HT1080 (cell line): ENCODE measurements around the gene MRI1. TPM values are rescaled to one million over a fixed set of nuclear protein-coding genes. Genes with fewer than 3 reads are reported as not detected.

Experiments used
- DNase-seq: peaks from one replicate; pipeline ENCODE4 v3.0.0-alpha.2; 2015; ENCODE audit warnings: low read depth
- total RNA-seq: library from RNA; depleted of rRNA; stranded (reverse); fragments of >200 nt; shearing (Covaris generic); gene quantifications from 2 replicates; pipeline ENCODE4 v1.2.3, GENCODE V29; 2014

MRI1 gene
- total RNA-seq, 1 experiment from 2014 or later, result 60.0 TPM

GRCh38 chr19:13794398-13794756 is 30.1 kb downstream of the MRI1 start:
- DNase-seq, result peak; percentile 84

GRCh38 chr19:13794757-13795589 is 30.7 kb downstream of the MRI1 start, which contains the start of gene ZSWIM4:
TSS of gene ZSWIM4 (plus strand) at chr19:13795443. CDS start at chr19:13795649, 206 bp downstream.
- DNase-seq, result peak; percentile 98

- DNase-seq, result no peak
Measured at GRCh38 chr19:13795595-13796300, 31.4 kb downstream of the MRI1 start.

- peak; percentile 96 for DNase-seq
Measured at GRCh38 chr19:13796301-13797057, 32.2 kb downstream of the MRI1 start.

GRCh38 chr19:13797058-13797440 is 32.7 kb downstream of the MRI1 start:
- DNase-seq, result no peak

- DNase-seq, result peak; percentile 40
Measured at GRCh38 chr19:13797870-13798269, 33.5 kb downstream of the MRI1 start.

GRCh38 chr19:13799669-13800068 is 35.3 kb downstream of the MRI1 start:
- no peak for DNase-seq

- no peak for DNase-seq
Measured at GRCh38 chr19:13803038-13803437, 38.7 kb downstream of the MRI1 start.

- no peak for DNase-seq
Measured at GRCh38 chr19:13804830-13805683, 40.7 kb downstream of the MRI1 start.

- no peak for DNase-seq
Measured at GRCh38 chr19:13806728-13807127, 42.4 kb downstream of the MRI1 start.

GRCh38 chr19:13807421-13808021 is 43.2 kb downstream of the MRI1 start:
- DNase-seq, result no peak

- DNase-seq, result no peak
Measured at GRCh38 chr19:13808856-13809255, 44.5 kb downstream of the MRI1 start.

- no peak for DNase-seq
Measured at GRCh38 chr19:13812544-13812943, 48.2 kb downstream of the MRI1 start.

- no peak for DNase-seq
Measured at GRCh38 chr19:13813147-13813546, 48.8 kb downstream of the MRI1 start.

- no peak for DNase-seq
Measured at GRCh38 chr19:13814550-13814949, 50.2 kb downstream of the MRI1 start.

GRCh38 chr19:13817018-13817614 is 52.8 kb downstream of the MRI1 start:
- no peak for DNase-seq

GRCh38 chr19:13817615-13818371 is 53.5 kb downstream of the MRI1 start:
- no peak for DNase-seq

GRCh38 chr19:13819238-13819637 is 54.9 kb downstream of the MRI1 start:
- DNase-seq, result no peak

GRCh38 chr19:13821292-13821691 is 57.0 kb downstream of the MRI1 start:
- DNase-seq, result no peak
